HG02759 (cell line): Measurements from ENCODE around the gene ADAMTS14.

Experiments
- ATAC-seq: cut with Tn5 transposase; IDR thresholded peaks from one replicate; pipeline ENCODE4 v1.9.1; 2021; ENCODE audit warnings: mild to moderate bottlenecking, moderate library complexity; ENCODE audit not compliant: unreplicated experiment

The ADAMTS14 gene

DNA sequence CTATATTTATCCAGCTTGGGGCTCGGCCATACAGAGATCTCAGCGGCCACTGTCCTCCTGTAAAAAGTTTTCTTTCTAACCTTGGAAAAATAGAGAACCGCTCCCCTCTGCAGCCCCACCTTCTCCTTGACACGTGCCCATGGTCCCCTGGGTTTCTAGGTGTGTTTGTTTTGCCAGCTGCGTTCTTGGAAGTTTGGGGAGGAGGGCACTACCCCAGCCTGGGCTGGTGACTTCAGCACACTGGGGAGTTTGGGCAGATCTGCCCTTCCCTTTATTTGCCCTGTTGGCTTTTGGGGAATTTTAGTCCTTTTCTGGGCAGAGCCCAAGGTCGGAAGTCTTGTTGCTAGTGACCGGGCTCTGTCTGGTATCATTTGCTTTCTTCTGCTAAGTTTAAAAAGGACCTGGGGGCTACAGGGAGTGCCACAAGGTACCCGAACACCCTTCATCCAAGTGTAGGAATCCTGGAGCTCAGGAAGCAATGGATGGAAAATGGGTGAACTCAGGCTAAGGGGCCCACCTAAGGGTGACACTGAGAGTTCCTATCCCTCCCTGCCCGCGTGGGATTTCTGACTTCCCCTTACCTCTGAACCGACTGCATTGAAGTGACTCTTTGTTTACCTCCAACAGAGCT, 1.7 kb downstream of the ADAMTS14 start:
- ATAC-seq: no peak

DNA sequence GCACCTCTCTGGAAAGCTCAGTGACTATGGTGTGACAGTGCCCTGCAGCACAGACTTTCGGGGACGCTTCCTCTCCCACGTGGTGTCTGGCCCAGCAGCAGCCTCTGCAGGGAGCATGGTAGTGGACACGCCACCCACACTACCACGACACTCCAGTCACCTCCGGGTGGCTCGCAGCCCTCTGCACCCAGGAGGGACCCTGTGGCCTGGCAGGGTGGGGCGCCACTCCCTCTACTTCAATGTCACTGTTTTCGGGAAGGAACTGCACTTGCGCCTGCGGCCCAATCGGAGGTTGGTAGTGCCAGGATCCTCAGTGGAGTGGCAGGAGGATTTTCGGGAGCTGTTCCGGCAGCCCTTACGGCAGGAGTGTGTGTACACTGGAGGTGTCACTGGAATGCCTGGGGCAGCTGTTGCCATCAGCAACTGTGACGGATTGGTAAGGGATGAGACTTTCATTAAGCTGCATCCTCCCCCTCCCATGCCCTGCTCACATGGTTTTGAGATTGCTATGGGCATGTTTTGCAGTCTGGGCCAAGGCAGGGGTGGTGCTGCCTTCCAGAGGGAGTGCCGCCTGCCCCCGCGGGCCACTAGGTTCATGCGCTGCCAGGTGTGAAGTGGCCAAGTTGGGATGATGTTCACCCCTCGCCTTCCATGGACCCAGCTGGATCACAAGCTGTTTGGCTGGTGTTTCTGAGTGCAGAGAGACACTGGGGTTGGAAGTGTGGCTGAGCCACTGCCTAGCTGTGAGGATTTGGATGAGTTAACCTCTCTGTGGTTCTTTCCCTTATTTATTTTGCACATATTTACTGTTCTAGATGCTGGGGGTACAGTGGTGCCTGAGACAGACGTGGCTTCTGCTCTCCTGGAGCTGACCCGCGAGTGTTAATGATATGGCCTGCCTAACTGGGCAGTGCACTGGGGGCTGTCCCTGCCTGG, 2.5 kb downstream of the ADAMTS14 start:
- no peak for ATAC-seq

DNA sequence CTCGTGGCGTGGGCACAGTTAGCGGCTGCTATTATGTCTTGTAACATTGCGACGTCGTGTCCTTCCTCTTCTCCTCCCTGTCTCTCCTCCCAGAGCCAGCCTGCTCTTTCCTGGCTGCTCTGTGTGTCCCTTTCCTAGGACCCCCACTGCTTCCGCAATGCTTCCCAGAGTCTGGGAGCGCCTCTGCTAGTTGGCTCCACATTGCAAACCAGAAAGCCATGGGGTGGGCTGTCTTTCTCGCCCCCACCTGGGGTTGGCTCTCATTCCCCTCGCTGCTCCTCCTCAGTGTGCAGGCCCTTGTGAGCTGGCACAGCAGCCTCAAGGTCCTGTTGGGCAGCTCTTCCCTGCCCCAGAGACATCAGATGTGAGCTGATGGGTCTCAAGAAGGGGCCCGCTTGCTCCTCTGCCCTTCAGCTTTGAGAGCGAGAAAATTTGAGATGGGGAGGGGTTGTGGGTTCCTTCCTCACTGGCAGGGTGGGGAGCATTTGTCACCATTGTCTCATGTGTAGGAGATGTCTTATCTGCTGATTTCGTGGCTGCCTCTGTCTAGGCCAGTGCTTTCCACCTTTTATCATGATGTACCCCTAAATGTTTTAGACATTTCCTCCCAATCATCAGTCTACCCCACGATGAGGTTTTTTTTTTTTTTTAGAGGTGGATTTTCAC, 3.3 kb downstream of the ADAMTS14 start:
- ATAC-seq: no peak

DNA sequence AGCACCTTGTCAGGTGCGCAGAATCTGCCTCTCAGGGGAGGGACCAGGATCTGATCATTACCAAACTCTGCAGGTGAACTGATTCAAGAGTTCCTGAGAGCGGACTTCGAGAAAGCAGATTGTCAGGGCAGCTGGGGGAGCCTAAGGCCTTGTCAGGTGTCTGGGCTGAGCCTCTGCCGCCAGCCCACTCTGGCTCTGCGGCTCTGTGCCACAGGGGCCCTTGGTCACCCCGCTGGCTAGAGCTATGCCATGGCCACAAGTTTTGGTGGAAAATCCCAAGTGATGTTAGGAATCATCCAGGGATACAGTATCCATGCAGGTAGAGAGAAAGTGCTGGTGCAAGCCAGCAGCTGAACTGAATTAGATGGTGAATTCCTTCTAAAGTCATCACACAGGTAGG, 4.2 kb downstream of the ADAMTS14 start:
- no peak for ATAC-seq

DNA sequence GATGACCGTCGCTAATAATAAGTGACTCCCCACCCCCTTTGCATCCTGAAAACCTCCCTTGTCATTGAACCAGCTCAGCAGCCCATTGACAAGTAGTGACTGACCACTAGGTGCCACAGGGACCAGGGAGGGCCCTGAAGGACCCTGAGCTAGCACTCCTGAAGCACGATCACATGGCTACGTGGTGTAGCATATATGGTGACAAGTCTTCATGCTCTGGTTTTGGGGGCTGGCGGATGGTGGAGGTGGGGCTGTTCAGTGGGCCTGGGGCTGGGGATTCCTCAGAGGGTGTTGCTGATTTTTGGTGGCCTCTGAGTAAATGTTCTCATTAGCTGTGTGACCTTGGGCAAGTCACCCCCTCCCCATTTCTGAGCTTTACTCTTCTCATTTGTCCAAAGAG, 4.7 kb downstream of the ADAMTS14 start:
- no peak for ATAC-seq

DNA sequence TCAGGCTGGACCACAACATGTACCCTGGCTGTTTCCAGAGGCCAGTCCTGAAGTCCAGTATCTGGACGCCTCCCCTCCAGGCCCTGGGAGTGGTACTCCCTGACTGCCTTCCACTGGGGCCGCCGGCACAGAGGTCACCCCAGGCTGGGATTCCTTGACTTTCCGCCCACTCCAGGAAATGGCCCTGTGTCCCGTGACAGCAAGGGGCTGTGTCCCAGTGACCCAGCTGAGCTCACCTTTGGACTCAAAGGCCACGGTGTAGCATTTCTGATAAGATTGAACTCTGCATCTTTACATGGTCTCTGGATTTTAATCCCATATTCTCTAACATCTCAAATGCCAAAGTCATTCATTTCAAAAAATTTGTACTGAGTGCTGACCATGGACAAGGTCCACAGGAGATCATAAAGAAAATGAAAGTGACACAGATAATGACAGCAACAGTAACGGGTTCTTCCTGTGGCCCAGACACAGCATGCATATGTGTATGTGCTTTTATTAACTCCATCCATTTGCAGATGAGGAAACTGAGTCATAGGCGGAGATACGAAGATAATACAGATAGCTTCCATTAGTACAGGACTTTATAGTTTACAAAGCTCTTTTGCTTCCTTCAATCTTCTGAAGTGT, 5.4 kb downstream of the ADAMTS14 start:
- ATAC-seq: no peak

DNA sequence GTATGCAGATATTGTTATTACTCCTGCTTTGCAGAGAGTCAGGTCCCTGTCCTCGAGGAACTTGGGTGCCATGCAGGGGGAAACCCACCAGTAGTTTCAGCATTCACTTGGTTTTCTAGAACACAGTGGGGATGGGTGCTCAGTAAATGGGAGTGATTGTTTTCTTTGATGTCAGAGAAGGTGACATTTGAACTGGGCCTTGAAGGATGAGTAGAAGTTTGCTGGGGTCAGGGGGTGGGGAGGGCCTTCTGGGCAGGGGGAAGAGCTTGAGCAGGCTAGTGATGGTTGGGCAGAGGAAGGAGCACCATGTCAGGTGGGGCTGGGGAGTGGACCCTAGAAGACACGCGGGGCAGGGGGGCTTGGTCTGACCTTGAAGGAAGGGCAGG, 5.9 kb downstream of the ADAMTS14 start:
- ATAC-seq: no peak

DNA sequence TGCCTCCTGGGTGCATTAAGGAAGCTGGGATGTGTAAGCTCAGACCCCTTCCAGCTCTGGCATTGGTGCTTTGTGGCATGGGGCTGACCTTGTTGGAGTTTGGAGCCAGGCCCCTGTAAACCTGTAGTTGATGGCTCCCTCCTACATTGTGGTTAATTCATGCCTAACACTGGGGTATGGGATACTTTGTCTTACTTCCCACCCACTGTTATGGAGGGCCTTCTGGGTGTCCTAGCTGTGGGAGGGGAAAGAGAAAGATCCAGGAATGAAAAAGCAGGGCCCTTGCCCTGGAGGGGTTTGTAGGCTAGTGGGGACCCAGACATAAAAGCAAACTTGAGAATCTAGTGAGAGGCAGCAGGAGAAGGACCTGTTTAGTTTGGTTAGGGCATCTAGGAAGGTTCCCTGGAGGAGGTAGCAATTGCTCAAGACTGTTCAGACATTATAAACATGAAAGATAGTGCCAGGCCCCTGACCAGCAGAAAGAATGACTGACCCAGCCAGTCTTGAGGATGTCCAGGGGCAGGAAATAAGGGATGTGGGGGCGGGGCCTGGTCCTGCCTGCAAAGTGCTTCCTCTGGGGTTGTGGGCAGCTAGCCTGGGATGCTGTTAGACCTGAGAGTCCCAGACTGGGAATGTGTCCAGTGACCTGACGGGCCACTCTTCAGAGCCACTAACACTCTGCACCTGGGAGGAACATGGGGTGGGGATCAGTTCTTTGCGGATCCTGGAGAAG, 6.6 kb downstream of the ADAMTS14 start:
- no peak for ATAC-seq

DNA sequence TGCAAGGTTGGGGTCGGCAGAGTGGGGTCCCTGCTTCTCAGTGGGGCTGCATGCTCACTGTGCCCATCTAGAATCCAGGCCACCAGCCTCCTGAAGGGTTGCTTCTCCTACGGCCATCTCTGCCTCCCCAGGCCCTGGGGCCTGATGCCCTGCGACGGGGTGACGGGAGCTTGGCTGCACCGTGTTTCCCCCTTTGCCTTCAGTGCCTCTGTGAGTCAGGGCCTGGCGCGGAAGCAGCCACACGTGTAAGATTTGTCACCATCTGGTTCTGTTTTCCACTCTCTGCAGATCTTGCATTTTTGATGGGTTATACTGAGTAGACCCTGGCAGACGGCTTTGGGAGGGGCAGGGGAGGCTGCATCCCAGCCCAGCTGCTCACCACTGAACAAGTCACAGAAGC, 7.2 kb downstream of the ADAMTS14 start:
- no peak for ATAC-seq

DNA sequence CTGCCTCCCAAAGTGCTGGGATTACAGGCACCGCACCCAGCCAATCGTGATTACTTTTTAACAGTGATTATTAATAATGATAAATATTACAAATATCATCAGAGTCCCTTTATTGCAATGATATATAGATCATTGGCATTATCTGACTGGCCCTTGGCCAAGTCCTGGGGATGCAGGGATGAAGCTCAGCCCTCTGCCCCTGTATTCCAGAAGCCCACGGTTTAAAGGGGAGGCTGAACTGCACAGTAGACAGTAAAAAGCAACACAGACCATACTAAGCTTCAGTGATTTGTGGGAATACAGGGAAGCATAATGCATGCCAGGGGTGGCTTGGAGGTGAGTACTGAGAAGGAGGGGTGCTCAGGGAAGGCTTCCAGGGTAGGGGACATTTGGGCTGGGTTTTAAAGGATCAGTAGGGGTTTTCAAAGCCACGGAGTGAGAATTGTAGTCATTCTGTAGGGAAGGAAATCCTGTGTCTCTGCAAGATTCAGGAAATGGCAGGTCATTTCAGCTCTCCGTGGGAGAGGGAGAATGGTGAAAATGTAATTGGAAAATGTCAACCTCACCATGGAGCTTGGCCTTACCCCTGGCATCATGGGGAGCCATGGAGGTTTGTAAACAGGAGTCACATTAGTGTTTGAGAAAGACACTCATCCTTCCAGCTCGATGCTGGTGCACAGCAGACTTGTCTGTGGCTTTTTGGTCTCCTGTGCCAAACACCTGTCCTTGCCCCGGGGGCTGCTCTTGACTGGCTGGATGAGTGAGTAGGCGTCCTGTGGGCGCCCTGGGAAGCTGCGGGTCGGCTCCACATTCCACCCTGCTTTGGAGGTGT, 8.8 kb downstream of the ADAMTS14 start:
- ATAC-seq: no peak

DNA sequence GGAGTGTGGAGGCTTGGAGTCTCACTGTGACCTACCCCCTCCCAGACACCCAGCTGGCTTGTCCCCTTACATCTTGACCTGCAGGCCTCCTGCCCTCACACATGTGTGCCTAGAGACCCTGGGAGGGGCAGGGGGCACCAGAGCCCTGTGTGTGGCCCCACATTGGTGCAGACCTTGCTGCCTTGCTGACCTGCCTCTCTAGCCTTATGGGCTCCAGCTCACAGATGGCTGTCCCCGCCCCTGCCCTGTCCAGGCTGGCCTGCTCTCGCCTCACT, 9.4 kb downstream of the ADAMTS14 start:
- ATAC-seq: no peak

DNA sequence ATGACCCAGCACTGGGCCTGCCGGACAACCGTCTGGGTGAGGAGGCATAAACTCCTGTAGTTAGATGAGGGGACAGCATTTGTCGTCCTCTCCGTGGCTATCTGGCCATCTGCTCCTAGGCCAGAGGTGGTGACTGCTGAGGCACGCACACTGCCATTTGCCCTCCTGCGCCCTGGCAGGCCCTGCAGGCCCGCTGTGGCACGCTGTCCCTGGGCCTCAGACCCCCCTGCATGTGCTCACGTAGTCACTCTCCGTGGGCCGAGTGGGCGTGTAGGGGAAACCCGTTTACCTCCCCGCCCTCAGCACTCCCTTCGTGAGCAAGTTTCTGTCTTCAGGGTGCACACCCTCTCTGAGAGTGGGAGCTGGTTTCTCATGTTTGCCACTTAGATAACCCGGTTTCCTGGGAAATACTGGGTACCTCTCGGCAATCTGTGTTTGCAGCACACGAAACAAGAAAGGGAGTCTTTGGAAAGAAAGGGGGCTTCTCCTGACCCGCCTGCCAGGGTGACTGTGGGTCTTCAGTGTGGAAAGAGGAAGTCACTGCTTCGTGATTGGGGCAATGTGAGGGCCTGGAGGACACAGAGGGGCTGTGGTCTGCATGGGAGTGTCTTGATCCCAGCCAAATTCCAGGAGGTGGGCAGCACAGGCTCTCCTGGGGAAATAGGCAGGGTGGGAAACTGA, 10.8 kb downstream of the ADAMTS14 start:
- no peak for ATAC-seq

DNA sequence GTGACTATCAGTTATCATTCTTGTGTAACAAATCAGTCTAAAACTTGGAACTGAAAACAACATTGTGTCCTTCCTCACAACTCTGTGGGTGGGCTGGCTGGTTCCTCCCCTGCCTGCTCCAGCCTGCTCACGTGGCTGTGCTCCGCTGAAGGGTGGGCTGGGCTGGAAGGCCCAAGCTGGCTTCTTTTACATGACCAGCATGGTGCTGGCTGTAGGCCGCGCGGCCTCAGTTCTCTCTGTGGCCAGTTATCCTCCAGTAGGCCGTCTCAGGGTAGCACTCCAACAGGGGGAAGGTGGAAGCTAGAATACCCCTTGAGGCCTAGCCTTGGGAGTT, 11.3 kb downstream of the ADAMTS14 start:
- no peak for ATAC-seq

DNA sequence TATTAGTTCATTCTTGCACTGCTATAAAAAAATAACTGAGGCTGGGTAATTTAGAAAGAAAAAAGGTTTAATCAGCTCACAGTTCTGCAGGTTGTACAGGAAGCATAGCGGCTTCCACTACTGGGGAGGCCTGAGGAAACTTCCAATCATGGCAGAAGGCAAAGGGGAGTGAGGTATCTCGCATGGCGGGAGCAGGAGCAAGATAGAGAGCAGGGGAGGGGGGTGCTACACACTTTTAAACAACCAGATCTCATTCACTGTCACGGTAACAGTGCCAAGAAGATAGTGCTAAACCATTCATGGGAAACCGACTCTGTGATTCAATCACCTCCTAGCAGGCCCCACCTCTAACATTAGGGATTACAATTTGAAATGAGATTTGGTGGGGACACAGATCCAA, 11.6 kb downstream of the ADAMTS14 start:
- no peak for ATAC-seq

DNA sequence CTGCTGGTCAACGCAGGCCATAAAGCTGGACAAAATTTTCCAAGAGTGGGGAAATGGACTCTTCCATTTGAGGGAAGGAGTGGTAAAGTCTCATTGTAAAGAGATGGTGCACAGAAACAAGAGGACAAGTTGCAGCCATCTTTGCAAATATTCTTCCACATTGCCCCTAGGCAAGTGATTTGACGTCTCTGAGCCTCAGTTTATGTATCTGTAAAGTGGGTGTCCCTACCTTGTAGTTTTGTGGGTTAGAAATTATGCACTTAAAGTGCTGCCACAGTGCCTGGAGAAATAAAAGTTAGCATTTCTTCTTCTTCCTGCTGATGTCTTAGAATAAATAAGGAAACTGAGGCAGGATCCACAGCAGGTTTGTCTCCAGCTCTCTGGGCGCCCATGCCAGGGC, 12.1 kb downstream of the ADAMTS14 start:
- ATAC-seq: no peak

DNA sequence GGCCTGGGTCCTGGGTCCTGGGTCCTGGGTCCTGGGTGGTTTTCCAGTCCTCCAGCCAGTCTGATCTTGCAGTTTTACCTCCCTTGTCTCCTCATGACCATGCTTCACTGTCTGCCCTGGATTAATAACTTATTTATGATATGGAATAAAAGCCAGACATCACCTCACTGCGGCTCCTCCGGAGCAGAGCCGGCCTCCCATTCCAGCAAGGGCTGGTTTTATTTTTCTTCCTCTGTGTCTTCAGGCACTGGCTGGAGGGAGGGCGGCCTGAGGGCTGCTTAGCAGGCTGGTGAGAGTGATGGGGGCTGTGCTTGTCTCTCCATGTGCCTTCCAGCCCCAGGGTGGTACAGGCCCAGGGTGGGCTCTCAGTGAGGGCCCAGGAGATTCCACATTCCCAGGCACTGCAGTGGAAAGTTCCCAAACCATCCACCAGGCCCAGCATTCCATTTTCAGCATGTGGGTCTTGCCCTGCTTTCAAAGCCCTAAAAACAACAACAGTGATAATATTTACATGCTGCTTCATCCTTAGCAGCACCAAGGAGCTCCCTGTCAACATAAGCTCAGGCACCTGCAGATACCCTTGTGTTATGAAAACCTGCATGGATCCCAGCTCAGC, 12.6 kb downstream of the ADAMTS14 start:
- no peak for ATAC-seq

DNA sequence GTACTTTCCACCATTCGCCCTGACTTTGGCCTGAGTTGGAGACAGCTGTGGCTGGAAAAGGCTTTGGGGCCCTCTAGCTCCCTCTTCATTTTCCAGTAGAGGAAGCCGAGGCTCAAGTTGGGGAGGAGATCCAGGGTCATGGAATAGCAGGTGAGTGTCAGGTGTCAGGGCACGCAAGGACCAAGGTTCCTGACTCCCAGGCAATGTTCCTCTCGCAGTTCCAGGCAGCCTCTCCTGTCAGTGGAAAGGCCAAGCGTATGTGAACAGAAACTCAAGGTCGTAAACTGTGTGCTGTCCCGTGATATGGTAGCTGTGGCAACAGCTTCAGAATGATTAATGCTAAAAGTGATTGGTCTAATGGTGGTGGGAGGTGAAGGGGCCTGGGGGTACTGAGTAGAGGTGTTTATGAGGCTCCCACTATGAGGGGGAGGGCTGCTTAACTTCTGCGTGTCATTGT, 13.2 kb downstream of the ADAMTS14 start:
- ATAC-seq: no peak

DNA sequence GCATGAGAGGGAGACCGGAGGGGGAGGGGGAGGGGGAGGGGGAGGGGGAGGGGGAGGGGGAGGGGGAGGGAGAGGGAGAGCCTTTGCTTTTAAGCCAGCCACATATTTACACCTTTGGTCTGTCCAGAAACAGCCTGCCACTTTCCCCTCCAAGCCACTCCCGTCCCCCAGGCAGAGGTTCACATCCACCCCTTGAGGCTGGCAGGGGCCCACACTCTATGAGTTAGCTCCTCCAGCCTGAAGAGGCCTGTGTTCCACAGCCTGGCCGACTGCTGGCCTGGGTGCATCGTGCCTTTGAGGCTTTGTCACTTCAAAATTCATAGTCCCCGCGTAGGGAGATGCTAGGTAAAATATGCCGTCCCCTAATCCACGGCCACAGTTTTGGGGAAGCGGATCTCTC, 16.5 kb downstream of the ADAMTS14 start:
- no peak for ATAC-seq

DNA sequence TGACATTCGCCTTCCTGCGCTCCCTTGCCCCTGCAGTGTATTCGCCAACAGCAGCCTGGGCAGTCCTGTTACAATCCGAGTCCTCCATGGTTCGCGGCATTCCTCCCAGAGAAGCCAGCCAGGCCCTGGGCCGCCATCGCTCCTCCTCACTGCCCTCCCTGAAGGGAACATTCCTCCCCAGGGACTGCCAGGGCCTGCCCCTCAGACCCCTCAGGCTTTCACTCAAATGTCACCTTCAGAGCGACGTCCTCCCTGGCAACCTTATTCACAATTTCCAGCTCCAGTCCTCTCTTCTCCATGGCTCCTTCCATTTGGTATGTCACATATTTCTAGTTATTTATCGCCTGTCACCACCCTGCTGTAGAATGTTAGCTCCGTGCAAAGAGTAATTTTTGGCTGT, 17.4 kb downstream of the ADAMTS14 start:
- ATAC-seq: no peak
